GM19455 (cell line): Measurements from ENCODE around the gene PCDH1.

Source experiments
- ATAC-seq: cut with Tn5 transposase; IDR thresholded peaks from one replicate; pipeline ENCODE4 v1.9.1; 2021; ENCODE audit not compliant: unreplicated experiment

PCDH1 gene

GRCh38 chr5:141857226-141857625 lies 21.0 kb downstream of the PCDH1 start:
- no peak for ATAC-seq

DNA sequence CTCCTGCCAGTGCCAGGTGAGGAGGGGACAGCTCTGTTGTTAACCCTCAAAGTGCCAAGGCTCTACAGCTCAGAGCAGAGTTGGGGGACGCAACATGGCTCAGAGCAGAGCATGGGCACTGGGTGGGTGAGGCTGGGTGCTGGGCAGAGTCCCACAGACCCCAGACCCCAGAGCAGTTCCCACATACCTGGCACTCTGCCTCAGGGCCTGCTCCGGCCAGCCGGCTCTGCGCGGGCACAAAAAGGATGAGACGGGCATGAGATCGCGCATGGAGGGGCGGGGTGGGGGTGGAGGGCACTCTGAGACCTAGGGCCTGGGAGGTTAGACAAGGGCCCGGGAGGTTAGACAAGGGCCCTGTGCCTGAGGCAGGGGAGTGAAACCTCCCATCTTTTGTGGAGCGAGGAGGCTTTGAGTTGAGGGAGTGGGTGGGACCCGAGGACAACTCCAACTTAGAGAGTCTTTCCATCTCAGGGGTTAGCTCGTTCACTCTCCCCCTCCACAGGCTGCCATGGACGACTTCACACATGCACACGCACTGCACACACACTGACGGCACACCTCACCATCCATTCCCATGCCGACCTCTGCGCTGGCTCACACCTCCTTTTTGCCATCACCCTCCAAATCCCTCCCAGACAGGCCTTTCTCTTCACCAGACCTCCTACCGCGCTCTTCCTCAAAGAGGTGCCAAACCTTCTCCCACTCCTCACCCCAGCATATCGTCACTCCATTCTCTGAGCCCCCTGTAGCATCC lies 22.0 kb downstream of the PCDH1 start:
- no peak for ATAC-seq

DNA sequence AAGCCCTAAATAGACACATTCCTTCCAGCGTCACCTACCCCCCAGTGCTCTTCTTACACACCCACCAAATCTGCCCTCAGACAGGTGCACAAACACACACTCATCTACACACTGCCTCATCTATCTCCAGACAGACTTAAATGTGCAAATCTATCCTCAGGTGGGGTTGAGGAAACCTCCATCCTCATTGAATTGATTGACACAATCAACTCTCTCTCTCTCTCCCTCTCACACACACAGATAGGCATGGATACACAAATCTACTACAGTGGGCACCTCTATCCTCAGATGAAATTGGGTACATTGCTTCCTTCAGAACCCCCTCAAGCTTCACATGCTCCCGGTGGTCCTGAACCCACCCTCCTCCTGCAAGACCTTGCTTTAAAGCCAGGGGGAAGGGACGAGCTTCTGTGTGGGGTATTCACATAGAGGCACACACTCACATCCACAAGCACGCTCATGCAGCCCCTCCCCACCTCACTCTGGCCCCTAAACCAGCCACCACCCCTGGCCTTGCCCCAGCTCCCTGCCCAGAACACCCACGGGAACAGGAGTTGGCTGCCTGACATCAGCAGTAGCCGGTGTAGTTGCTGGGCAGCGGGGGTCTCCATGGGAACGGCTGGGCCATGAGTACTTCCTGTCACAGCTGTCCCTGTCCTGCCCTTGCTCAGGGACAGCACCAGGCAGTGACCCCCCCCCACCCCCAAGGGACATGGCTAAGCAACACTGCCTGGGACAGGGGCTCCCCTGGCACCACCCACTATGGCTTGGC lies 22.8 kb downstream of the PCDH1 start:
- ATAC-seq, result no peak

- no peak for ATAC-seq
These were observed 24.1 kb downstream of the PCDH1 start for GRCh38 chr5:141853895-141854626.

- ATAC-seq, result no peak
These were observed 25.8 kb downstream of the PCDH1 start for GRCh38 chr5:141852448-141852847.

DNA sequence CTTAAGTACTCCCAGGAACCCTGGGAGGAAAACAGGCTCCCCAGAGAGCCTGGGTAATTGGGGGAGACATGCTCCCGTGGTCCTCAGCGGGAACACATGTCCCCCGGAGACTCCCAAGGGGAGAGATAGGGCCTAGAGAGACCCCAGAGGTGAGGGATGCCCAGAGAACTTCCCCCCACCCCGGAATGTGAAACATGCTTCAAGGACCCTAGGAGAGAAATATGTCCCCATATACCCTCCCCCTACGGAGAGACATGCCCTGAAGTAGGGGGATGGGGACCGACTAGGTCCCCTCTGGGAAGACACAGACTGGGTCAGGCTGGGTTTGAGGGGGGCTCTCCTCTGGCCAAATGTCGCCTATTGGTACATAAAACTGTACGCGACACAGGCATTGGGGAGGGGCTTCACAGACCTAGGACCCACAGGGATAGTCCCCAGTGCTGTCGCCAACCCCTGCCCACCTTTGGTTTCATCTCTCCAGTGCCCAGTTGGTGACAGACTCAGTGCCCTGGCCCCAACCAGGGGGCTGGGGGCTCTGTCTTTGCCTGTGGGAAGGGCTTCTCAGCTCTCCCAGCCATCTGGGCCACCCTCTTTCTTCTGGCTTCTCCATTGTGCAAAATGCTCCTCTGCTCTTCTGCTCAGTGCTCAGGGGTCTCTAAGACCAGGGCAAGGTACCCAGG lies 26.9 kb downstream of the PCDH1 start:
- ATAC-seq, result no peak

DNA sequence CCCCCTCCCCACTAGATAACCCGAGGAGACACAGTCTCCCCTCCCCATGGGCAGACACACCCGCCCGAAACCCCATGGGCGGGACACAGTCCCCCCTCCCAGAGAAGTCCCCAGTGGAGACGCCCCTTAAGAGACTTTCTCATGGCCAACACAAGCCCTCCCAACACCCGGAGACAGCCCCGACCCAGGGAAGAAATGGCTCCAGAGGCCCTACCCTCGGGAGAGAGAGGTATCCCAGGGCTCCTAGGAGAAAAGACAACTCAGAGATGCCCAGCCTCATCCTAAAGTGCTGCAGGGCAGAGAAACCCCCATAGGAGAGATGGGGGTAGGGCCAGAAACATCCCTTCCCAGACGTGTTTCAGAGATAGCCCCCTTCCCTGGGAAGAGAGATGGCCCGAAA lies 27.4 kb downstream of the PCDH1 start:
- ATAC-seq, result no peak

- ATAC-seq, result peak; percentile 2
These were observed 27.9 kb downstream of the PCDH1 start for GRCh38 chr5:141850244-141850768.

GRCh38 chr5:141849415-141850243 lies 28.6 kb downstream of the PCDH1 start:
- ATAC-seq, result peak; percentile 75

DNA sequence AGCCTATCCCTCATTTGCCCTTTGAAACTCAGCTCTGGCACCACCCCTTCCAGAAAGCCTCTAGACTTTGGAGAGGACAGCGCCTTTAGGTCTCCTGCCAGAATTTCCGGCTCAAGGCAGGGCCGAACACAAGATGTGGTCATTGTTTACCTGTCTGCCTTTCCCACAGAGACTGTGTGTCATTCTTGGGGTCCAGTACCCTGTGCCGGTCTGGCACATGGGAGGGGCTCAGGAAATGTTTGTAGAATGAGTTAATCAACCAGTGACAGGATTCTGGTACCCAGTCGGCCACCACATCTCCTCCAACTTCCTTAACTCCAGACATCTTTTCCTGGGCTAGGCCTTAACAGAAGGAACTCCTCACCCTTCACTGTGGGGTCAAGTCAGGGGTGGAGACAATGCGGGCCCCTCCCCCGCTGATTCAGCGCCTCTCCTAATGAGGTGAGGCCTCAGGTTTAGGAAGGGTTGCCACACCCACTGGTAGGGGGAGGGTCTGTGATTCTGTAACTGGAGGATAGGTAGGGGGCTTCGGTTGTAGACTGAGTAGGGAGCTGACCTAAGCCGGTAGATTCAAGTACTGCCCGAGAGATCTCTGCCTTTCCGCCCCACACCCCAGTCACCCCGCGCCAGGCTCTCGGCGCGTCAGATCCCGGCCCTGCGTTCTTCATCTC lies 29.3 kb downstream of the PCDH1 start:
- peak; percentile 14 for ATAC-seq

DNA sequence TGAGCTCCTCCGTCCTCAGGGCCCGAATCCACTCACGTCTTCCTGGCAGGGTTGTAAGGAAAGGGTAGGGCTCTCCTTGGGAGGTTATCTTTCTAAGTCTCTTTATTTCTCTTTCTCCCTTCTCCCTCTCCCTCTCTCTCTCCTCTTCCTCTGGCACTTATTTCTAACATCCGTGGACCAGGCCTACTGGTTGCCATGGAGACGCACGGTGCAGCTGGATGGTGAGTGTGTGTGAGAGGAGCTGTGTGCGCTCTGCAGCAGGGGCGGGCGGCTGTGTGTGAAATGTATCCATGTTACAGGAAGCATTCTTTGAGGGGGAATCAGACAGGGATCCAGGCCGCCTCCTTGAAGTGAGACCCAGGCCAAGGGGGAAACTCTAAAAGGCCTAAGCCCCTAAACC lies 32.2 kb downstream of the PCDH1 start:
- ATAC-seq, result no peak

- no peak for ATAC-seq
These were observed 32.8 kb downstream of the PCDH1 start for GRCh38 chr5:141845371-141845851.

GRCh38 chr5:141844414-141845097 lies 33.7 kb downstream of the PCDH1 start:
- no peak for ATAC-seq

- no peak for ATAC-seq
These were observed 34.9 kb downstream of the PCDH1 start for GRCh38 chr5:141843156-141843927.

DNA sequence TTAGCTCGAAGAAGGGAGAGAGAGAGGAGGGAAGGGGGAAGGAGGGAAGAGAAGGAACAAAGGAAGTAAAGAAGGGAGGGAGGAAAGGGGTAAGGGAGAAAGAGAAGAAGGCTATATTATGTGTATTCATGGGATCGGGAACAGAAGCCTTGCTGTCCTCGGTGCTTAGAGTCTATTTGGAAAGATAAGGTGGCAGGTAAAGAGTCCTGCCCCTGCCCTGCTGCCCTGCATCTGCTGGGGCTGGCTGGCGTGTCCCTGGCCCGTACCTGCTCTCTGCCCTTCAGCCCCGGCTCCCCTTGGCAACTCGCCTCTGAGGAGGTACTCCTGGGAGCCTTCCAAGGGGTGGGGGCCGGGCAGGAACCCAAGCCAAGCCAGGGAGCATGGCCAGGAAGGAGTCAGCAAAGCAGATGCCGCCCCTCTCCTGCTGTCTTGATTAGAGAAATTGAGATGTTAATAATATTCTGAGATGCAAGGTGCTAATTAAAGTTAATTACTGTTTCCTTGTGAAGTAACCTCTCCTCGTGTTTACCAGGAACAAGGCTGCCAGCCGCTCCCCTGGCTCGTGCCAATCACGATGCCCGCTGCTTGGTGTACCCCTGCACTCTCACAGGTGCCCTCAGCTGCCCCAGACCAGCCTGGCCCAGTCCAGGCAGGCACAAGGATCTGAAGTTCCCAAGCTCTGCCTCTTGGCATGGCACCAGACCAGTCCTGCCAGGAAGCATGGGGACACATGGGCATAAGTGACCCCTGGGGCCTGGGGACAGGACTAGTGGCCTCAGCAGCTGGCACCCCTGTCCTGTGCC lies 36.6 kb downstream of the PCDH1 start:
- no peak for ATAC-seq

DNA sequence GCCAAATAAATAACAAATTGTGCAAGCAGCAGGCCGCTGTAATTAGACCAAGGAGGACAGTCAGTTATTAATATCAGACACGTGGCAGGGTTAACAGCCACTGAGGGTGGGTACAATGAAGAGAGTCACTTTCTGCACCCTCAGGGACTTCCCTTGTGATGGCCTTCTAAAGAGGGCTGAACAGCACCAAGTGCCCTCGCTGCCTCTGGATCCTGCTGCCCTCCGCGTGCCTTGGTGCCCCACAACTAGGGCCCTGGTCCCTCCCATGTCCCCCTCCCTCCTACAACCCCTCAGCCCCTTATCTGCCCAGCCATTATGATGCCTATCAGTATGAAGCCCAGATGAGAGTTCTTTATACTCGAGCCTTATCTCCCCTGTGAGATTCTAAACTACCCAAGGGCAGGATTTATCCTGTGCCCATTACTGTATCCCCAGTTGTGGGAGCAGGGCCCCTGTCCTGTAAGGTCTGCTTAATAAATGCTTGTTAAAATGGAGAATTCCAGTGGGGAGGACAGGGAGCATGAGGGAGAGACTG lies 37.3 kb downstream of the PCDH1 start:
- no peak for ATAC-seq

GRCh38 chr5:141840280-141840812 lies 37.9 kb downstream of the PCDH1 start:
- ATAC-seq, result no peak
